Amygdala (tissue), 56 donors: ENCODE results near the gene PSMD3.

ENCODE experiments used
- DNase-seq, 56 donors: peaks; one replicate each; lab custom pipeline; 2025; lab: John Stamatoyannopoulos, UW

Gene PSMD3

DNA sequence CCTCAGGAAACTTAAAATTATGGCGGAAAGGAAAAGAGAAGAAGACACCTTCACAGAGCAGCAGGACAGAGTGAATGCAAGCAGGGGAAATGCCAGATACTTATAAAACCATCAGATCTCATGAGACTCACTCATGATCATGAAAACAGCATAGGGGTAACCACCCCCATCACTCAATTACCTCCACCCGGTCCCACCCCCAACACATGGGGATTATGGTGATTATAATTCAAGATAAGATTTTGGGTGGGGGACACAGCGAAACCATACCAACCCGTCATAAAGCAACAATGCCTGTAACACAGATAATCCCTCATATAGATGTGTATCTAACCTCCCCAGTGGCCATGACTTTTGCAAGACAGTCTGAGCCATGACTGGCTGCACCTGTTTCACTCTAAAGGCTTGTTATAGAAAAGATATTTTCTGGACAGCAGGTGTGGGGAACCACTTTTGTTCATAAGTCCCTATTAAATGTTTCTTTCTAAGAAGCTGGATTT, 24.8 kb upstream of the PSMD3 start:
- DNase-seq: no peak

DNA sequence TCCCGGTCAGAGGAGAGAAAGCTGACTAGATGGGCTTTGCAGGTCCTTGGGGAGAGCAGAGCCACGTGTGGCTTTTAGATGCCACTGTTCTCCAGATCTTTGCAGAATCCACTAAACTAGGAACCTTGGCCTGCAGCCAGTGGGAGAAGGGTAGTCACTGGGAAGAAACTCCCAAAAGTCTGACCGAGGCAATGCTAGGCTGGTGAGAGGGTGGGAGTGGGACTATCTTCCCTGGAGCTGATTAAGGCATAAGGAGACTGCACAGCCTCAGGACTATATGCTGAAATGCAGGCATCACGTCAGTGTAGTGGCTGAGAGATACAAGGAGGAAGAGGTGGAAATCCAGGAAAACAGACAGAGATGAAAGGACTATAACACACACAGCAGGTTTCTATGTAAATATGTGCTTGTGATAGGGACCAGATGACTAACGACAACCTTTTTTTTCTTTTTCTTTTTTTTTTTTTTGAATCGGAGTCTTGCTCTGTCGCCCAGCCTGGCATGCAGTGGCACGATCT, 20.0 kb upstream of the PSMD3 start:
- DNase-seq: no peak

DNA sequence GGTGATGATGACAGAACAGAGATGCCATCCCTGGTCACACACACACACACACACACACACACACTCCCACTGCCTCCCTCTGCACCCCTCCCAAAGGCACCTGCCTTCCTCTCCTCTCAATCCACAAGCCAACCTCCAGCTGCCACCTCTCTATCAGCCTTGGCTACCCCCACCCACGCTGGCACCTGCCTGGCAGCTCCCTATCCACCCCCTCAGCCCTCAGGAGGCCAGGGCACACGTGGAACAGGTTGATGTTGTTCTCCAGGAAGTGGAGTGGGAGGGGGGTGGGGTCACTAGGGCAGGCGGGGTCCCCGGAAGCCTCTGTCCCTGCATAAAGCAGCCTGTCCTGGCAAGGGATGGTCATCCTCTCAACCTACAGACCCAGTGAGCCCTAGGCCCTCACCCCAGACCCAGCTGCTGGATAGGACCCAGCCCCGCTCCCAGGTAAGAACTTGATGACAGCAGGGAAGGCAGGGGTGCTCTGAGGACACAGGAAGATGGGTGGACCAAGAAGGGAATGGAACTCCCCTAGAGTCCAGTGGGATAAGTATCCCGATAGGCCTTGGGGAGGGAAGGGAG, 17.9 kb upstream of the PSMD3 start, which contains the start of gene GSDMA:
Gene GSDMA (plus strand): TSS at position 363 of the 579 bp plus-strand sequence. CDS start 2,684 bp downstream, outside the sequence.
- DNase-seq: no peak

DNA sequence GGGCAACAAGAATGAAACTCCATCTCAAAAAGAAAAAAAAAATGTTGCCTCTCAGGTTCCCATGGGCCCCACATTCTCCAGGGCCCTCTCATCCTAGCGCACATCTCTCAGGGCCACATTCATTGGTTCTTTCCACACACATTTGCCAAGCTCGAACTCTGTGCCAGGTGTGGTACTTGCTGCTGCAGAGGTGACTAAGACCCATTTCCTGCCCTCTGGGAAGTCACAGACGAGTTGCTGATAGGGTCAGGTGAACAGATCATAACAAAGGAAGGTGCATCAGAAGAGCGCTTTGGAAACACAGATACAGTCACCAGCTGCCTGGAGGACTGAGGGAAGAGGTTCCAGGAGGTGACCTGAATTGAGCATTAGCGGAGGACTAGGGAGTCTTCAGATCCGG, 16.8 kb upstream of the PSMD3 start:
- no peak for DNase-seq

GRCh38 chr17:39965017-39965699, 15.4 kb upstream of the PSMD3 start:
- no peak for DNase-seq

DNA sequence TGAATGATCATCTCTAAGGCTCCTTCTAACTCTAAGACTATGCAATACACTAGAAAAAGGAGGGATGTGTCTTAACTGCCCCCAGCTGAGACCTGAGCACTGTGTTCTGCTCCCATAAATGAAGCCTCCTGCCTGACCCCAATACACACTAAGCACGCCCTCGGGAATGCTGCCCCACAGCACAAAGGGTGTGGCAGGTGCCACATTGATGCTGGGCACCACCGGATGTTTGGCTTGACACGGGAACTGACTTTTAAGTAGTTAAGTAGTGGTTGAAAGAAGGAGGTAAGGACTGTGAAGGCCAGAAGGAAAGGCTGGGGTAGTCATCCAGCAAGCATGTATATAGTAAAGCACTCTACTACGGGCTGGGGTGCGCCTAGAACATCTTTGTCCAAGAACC, 13.8 kb upstream of the PSMD3 start:
- no peak for DNase-seq

- DNase-seq: no peak
Observed at GRCh38 chr17:39968761-39969160, 11.8 kb upstream of the PSMD3 start.

- no peak for DNase-seq
Observed at GRCh38 chr17:39969375-39969774, 11.2 kb upstream of the PSMD3 start.

- no peak for DNase-seq
Observed at GRCh38 chr17:39970157-39970692, 10.4 kb upstream of the PSMD3 start.

- DNase-seq: no peak
Observed at GRCh38 chr17:39971076-39971603, 9.5 kb upstream of the PSMD3 start.

- peak in 1 of 56 donors; percentile 12 for DNase-seq
Observed at GRCh38 chr17:39972271-39972670, 8.3 kb upstream of the PSMD3 start.

GRCh38 chr17:39973496-39973895, 7.1 kb upstream of the PSMD3 start:
- DNase-seq: no peak

GRCh38 chr17:39974433-39974832, 6.2 kb upstream of the PSMD3 start:
- DNase-seq: no peak

DNA sequence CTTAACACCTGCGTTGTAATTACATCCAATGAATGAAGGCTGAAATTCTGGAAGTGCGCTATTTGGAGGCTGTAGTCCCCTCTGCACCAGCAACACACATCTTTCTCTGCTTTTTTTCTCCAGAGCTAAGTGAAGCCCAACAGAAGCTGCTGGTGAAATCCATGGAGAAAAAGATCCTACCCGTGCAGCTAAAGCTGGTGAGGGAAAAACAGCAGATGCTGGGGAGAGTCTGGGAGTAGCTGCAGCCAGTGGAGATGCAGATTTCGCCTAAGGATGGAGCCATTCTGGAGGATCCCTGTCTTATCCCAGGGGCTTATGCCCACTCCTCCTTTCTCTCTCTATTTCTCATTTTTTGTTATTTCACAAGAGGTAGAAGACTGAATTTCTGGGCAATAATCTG, 4.8 kb upstream of the PSMD3 start:
- no peak for DNase-seq

DNA sequence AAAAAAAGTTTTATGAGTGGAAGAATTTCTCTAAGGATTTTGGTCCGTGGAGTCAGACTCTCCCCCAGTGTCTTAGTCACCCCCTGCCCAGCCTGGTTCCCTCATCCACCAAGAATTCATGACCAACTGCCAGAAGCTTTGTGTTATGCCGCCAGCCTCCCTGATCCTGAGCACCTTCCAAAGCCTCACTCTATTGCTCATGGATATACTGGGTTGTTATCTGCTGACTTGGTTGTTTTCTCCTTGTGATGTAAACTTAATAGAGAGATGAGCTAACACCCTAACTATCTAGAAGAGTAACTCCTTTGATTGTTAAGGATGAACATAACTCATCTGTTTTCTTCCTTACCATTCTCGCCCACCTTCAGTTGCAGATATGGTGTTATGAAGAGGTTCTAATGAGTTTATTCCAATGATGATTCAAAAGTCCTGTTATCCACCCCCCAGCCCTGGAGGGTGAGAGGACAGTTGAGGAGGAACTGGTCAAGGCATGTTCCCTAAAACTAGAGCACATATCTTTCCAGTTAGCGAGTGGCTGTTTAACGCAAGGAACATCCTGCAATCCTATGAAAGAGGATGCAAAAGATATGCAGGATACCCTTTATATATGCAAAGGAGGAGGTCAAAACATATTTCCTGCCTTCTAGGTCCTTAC, 1.5 kb upstream of the PSMD3 start:
- DNase-seq: no peak

DNA sequence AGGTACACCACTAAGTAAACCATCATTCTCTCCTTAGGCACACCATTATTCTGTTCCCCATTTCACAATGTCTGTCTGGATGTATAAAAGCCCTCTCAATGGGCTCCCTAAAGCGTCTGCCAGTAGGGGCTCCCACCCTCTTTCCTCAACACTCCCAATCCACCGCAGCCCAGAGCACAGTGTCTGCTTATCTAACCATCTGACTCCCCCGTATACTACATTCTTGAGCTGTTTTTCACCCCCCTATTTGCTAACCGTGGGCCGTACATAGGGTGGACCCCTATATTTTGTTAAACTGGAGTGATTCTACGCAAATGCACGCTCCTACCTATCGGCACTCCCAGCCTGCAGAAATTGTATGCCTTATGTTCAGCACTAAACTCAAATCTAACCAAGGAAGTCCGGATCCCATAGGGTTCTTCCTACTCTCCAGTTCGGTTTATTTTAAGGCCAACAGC, 685 bp upstream of the PSMD3 start:
- DNase-seq: peak in 6 of 56 donors; percentile 6 to 56 (median 29)

- DNase-seq: peak in 1 of 56 donors; percentile 47
Observed at GRCh38 chr17:39981207-39981741, 667 bp downstream of the PSMD3 start.

- DNase-seq: no peak
Observed at GRCh38 chr17:39981766-39982375, 1.3 kb downstream of the PSMD3 start.

DNA sequence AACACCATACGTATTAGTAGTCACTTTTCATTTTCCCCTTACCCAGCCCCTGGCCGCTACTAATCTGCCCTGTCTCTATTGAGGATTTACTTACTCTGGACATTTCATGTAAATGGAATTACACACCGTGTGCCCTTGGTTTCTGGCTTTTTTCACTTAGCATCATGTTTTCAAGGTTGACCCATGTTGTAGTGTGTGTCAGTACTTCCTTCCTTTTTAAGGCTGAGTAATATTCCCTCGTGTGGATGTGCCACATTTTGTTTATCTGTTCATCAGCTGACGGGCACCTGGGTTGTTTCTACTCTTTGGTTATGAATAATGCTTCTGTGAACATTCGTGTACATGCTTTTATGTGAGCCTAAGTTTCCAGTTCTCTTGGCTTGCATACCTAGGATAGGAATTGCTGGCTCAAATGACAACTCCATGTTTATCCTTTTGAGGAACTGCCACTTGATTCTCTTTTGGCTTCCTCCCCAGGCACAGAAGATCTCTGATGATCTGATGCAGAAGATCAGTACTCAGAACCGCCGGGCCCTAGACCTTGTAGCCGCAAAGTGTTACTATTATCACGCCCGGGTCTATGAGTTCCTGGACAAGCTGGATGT, 7.7 kb downstream of the PSMD3 start:
- DNase-seq: no peak

GRCh38 chr17:39994448-39994847, 13.8 kb downstream of the PSMD3 start:
- no peak for DNase-seq
